Measurements from ENCODE around the gene HSPB6. TPM values are rescaled to one million over a fixed set of nuclear protein-coding genes. Genes with fewer than 3 reads are reported as not detected.

HSPB6 gene
- total and polyA plus RNA-seq, 2 of the 8 experiments (the other 6 are each of a cell fraction or from before 2014, with no cell fraction given) = 0.91 TPM; not detected in 1

DNA sequence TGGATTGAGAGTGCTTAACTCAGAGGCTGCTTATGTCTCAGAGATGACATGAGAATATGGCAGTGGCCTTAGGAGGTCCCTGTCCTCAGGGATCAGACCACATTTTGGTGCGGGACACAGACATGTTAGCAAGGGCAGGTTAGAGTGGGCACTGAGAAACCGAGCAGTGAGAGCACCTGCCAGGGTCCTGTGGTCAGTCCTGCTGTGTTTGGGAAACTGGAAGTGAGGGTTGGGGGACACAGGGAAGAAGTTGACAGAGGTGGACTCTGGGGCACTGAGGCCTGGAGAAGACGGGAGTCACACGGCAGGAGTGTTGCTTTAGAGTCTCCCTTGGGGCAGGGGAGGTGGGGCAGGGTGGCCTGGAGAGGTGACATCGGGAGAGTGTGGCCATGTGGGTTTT lies 21.9 kb downstream of the HSPB6 start (continued):
- TF ChIP-seq RNF2 (IDR thresholded peaks at IDR 0.05; ENCODE audit: borderline replicate concordance, low read depth, low read length, missing control alignments, poor library complexity, severe bottlenecking) = no peak
- TF ChIP-seq SUZ12 (IDR thresholded peaks at IDR 0.05; ENCODE audit: low read length) = no peak
- no peak for TF ChIP-seq NRF1 (IDR thresholded peaks at IDR 0.05; ENCODE audit: low read depth, low read length)
- TF ChIP-seq, protein P1, sequence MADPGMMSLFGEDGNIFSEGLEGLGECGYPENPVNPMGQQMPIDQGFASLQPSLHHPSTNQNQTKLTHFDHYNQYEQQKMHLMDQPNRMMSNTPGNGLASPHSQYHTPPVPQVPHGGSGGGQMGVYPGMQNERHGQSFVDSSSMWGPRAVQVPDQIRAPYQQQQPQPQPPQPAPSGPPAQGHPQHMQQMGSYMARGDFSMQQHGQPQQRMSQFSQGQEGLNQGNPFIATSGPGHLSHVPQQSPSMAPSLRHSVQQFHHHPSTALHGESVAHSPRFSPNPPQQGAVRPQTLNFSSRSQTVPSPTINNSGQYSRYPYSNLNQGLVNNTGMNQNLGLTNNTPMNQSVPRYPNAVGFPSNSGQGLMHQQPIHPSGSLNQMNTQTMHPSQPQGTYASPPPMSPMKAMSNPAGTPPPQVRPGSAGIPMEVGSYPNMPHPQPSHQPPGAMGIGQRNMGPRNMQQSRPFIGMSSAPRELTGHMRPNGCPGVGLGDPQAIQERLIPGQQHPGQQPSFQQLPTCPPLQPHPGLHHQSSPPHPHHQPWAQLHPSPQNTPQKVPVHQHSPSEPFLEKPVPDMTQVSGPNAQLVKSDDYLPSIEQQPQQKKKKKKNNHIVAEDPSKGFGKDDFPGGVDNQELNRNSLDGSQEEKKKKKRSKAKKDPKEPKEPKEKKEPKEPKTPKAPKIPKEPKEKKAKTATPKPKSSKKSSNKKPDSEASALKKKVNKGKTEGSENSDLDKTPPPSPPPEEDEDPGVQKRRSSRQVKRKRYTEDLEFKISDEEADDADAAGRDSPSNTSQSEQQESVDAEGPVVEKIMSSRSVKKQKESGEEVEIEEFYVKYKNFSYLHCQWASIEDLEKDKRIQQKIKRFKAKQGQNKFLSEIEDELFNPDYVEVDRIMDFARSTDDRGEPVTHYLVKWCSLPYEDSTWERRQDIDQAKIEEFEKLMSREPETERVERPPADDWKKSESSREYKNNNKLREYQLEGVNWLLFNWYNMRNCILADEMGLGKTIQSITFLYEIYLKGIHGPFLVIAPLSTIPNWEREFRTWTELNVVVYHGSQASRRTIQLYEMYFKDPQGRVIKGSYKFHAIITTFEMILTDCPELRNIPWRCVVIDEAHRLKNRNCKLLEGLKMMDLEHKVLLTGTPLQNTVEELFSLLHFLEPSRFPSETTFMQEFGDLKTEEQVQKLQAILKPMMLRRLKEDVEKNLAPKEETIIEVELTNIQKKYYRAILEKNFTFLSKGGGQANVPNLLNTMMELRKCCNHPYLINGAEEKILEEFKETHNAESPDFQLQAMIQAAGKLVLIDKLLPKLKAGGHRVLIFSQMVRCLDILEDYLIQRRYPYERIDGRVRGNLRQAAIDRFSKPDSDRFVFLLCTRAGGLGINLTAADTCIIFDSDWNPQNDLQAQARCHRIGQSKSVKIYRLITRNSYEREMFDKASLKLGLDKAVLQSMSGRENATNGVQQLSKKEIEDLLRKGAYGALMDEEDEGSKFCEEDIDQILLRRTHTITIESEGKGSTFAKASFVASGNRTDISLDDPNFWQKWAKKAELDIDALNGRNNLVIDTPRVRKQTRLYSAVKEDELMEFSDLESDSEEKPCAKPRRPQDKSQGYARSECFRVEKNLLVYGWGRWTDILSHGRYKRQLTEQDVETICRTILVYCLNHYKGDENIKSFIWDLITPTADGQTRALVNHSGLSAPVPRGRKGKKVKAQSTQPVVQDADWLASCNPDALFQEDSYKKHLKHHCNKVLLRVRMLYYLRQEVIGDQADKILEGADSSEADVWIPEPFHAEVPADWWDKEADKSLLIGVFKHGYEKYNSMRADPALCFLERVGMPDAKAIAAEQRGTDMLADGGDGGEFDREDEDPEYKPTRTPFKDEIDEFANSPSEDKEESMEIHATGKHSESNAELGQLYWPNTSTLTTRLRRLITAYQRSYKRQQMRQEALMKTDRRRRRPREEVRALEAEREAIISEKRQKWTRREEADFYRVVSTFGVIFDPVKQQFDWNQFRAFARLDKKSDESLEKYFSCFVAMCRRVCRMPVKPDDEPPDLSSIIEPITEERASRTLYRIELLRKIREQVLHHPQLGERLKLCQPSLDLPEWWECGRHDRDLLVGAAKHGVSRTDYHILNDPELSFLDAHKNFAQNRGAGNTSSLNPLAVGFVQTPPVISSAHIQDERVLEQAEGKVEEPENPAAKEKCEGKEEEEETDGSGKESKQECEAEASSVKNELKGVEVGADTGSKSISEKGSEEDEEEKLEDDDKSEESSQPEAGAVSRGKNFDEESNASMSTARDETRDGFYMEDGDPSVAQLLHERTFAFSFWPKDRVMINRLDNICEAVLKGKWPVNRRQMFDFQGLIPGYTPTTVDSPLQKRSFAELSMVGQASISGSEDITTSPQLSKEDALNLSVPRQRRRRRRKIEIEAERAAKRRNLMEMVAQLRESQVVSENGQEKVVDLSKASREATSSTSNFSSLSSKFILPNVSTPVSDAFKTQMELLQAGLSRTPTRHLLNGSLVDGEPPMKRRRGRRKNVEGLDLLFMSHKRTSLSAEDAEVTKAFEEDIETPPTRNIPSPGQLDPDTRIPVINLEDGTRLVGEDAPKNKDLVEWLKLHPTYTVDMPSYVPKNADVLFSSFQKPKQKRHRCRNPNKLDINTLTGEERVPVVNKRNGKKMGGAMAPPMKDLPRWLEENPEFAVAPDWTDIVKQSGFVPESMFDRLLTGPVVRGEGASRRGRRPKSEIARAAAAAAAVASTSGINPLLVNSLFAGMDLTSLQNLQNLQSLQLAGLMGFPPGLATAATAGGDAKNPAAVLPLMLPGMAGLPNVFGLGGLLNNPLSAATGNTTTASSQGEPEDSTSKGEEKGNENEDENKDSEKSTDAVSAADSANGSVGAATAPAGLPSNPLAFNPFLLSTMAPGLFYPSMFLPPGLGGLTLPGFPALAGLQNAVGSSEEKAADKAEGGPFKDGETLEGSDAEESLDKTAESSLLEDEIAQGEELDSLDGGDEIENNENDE (IDR thresholded peaks at IDR 0.05; ENCODE audit: insufficient replicate concordance, low read length) = no peak
- TF ChIP-seq POU5F1 (IDR thresholded peaks at IDR 0.05; ENCODE audit: low read depth, low read length) = no peak

Data from H1 (cell line).